ENCODE measurements around the gene MTA1.

Gene MTA1

DNA sequence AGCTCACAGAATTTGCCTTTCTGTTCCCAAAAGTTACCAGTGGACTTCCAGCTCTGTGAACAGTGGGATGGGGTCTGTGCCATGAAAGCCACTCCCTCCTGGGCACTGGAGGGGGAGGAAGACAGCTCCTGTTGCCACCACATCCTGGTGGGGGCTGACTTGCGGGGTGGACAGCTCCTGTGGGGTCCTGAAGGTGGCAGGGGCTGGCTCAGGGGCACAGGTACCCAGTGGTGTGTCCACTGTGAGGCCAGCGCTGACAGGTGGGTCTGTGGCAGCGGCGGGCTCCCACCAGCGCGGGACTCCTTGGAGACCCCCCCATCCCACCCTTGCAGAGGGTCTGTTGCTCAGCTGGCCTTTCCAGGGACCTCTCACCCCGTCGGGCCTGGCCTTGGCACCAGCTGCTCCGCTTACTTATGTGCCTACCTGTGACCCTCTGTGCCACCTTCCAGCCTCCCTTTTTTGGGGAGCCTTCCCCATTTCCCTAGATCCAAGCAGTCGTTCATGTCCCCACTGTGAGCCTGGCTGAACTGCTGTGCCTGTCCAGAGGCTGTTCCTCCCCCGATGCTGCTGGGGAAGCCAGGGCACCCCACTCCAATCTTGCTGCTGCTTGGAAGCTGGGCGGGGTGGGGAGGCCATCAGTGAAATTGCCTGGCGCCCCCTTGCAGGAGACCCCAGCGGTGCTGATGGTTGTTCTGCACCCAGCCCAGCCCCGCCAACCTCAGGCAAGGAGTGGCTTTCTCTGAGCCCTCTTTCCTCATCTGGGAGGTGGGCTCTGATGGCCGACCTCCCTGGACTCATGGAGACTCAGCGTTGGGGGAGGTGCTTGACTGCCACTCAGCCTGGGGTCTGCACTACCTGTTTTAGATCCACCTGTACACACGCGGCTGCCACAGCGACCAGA lies 73.6 kb downstream of the MTA1 start:
- TF ChIP-seq, protein P1, sequence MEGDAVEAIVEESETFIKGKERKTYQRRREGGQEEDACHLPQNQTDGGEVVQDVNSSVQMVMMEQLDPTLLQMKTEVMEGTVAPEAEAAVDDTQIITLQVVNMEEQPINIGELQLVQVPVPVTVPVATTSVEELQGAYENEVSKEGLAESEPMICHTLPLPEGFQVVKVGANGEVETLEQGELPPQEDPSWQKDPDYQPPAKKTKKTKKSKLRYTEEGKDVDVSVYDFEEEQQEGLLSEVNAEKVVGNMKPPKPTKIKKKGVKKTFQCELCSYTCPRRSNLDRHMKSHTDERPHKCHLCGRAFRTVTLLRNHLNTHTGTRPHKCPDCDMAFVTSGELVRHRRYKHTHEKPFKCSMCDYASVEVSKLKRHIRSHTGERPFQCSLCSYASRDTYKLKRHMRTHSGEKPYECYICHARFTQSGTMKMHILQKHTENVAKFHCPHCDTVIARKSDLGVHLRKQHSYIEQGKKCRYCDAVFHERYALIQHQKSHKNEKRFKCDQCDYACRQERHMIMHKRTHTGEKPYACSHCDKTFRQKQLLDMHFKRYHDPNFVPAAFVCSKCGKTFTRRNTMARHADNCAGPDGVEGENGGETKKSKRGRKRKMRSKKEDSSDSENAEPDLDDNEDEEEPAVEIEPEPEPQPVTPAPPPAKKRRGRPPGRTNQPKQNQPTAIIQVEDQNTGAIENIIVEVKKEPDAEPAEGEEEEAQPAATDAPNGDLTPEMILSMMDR (IDR thresholded peaks at IDR 0.05; ENCODE audit: low read length) = no peak
- no peak for TF ChIP-seq EZH2phosphoT487 (IDR thresholded peaks at IDR 0.05; ENCODE audit: low read length)
- TF ChIP-seq EZH2 (optimal IDR thresholded peaks at IDR 0.05; ENCODE audit: low read depth, low read length) = no peak
- DNase-seq = no peak

DNA sequence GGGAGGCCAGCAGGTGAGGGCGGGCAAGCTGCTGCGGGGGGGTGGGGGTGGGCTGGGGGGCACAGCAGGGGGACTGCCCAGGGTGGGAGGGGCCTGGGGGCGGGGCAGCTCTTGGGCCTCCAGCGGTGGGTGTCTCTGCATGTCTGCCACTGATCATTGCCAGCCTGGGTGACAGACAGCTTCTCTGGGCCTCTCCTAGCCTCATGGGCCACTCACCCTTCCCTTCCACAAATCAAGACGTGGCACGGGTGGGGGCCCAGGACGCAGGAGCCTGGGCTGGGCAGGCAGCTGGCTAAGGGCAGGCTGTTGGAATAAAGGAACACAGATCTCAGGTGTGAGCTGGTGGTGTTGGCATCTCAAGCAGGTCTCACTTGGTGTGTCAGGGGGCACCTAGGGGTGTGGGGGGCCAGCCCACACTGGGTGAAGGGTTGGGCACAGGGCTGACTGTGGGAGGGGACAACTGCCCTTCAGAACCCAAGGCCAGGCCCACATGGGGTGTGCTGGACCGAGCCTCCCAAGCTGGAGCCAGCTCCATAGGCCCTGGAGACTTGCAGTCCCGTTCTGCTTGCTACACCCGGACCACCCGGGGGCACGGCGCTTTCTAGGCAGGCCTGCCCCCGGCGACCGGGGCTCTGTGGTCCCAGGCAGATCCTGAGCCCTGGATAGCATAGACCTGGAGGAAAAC lies 74.4 kb downstream of the MTA1 start:
- H3K4me3 ChIP-seq (ENCODE audit: low read length) = no peak overlapping the region
- no peaks in the 10 kb centered on the region for H3K27me3 ChIP-seq (replicated peaks; ENCODE audit: insufficient read depth, low read length)
- TF ChIP-seq EZH2phosphoT487 (IDR thresholded peaks at IDR 0.05; ENCODE audit: low read length) (no peak), EZH2 (optimal IDR thresholded peaks at IDR 0.05; ENCODE audit: low read depth, low read length) (no peak)
- TF ChIP-seq, protein P1 (IDR thresholded peaks at IDR 0.05; ENCODE audit: low read length) = no peak
- no peaks in the 10 kb centered on the region for H3K9me2 ChIP-seq (replicated peaks; ENCODE audit: insufficient read depth, low read length)
- peaks cover 8% of the 10 kb centered on the region; the same call in 1 of the 2 replicates for H3F3A ChIP-seq (ENCODE audit: insufficient read depth, low read length)
- no peaks in the 10 kb centered on the region for H3K9me3 ChIP-seq (replicated peaks; ENCODE audit: insufficient read depth, low read length)
- peaks cover 16% of the 10 kb centered on the region for H3K79me2 ChIP-seq (ENCODE audit: low read length)
- no peak overlapping the region for H2AFZ ChIP-seq (ENCODE audit: low read length)
- H3K9ac ChIP-seq (ENCODE audit: low read length) = no peak overlapping the region
- no peak for DNase-seq
- H3K4me1 ChIP-seq (ENCODE audit: low read length) = peaks cover 10% of the 10 kb centered on the region
- H3K4me2 ChIP-seq (ENCODE audit: low read depth, low read length) = no peak overlapping the region
- H3K27ac ChIP-seq (ENCODE audit: low read length) = no peak overlapping the region
- 0 out of 2 replicates have a peak, but pooled peaks cover 4% of the 10 kb centered on the region for H4K20me1 ChIP-seq (ENCODE audit: insufficient read depth, low read length)
- no peaks in the 10 kb centered on the region for H3K36me3 ChIP-seq (replicated peaks; ENCODE audit: insufficient read depth, low read length)

More for the DNA sequence above, 73.6 kb downstream of the MTA1 start:
- H3K4me1 ChIP-seq (ENCODE audit: low read length) = peaks cover 17% of the 10 kb centered on the region
- H3K79me2 ChIP-seq (ENCODE audit: low read length) = peaks cover 25% of the 10 kb centered on the region
- H4K20me1 ChIP-seq (ENCODE audit: insufficient read depth, low read length) = 0 out of 2 replicates have a peak, but pooled peaks cover 4% of the 10 kb centered on the region
- no peak overlapping the region for H3K27ac ChIP-seq (ENCODE audit: low read length)
- no peak overlapping the region for H2AFZ ChIP-seq (ENCODE audit: low read length)
- no peak overlapping the region for H3K4me2 ChIP-seq (ENCODE audit: low read depth, low read length)
- peaks cover 8% of the 10 kb centered on the region; the same call in 1 of the 2 replicates for H3F3A ChIP-seq (ENCODE audit: insufficient read depth, low read length)
- H3K4me3 ChIP-seq (ENCODE audit: low read length) = no peak overlapping the region
- H3K9ac ChIP-seq (ENCODE audit: low read length) = no peak overlapping the region
- H3K9me3 ChIP-seq (replicated peaks; ENCODE audit: insufficient read depth, low read length) = no peaks in the 10 kb centered on the region
- H3K36me3 ChIP-seq (replicated peaks; ENCODE audit: insufficient read depth, low read length) = no peaks in the 10 kb centered on the region
- H3K9me2 ChIP-seq (replicated peaks; ENCODE audit: insufficient read depth, low read length) = no peaks in the 10 kb centered on the region
- no peaks in the 10 kb centered on the region for H3K27me3 ChIP-seq (replicated peaks; ENCODE audit: insufficient read depth, low read length)

DNA sequence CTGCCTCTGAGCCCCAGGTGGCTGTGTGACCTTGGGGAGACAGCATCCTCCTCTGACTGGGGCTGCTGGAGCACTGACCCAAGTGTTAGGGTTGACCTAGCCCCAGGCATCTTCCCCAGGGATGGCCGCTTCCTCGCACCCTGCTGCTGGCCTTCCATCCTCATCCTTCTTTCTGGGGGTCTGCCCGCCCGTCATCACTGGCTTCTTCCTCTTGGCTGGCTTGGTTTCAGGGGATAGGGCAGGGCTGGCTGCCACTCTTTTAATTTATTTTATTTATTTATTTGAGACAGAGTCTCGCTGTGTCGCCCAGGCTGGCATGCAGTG lies 74.9 kb downstream of the MTA1 start:
- Histone ChIP-seq H3K36me3 (replicated peaks; ENCODE audit: insufficient read depth, low read length) (no peaks in the 10 kb centered on the region), H3K4me3 (ENCODE audit: low read length) (no peak overlapping the region), H3K27ac (ENCODE audit: low read length) (no peak overlapping the region), H3K9ac (ENCODE audit: low read length) (no peak overlapping the region), H3K27me3 (replicated peaks; ENCODE audit: insufficient read depth, low read length) (no peaks in the 10 kb centered on the region), H4K20me1 (ENCODE audit: insufficient read depth, low read length) (0 out of 2 replicates have a peak, but pooled peaks cover 4% of the 10 kb centered on the region), H3K4me1 (ENCODE audit: low read length) (peaks cover 5% of the 10 kb centered on the region; the same call in 1 of the 2 replicates), H3K79me2 (ENCODE audit: low read length) (peaks cover 13% of the 10 kb centered on the region), H3F3A (ENCODE audit: insufficient read depth, low read length) (peaks cover 3% of the 10 kb centered on the region; the same call in 1 of the 2 replicates), H3K4me2 (ENCODE audit: low read depth, low read length) (no peak overlapping the region), H2AFZ (ENCODE audit: low read length) (no peak overlapping the region), H3K9me3 (replicated peaks; ENCODE audit: insufficient read depth, low read length) (no peaks in the 10 kb centered on the region), H3K9me2 (replicated peaks; ENCODE audit: insufficient read depth, low read length) (no peaks in the 10 kb centered on the region)
- no peak for DNase-seq
- TF ChIP-seq EZH2 (optimal IDR thresholded peaks at IDR 0.05; ENCODE audit: low read depth, low read length) = no peak
- TF ChIP-seq, protein P1 (IDR thresholded peaks at IDR 0.05; ENCODE audit: low read length) = no peak
- TF ChIP-seq EZH2phosphoT487 (IDR thresholded peaks at IDR 0.05; ENCODE audit: low read length) = no peak

All from MM.1S (cell line).